HEK293 (cell line): ENCODE results near the gene SLC6A15.

Experiments
- BCL11A ChIP-seq: fragments of 450-650 bp; formaldehyde crosslinking; IDR thresholded peaks from 2 replicates; pipeline ENCODE4 v1.5.1; 2016; ENCODE audit warnings: low read depth, missing biosample characterization, missing genetic modification characterization
- CTCF ChIP-seq: fragments of 450-650 bp; formaldehyde crosslinking; IDR thresholded peaks from 2 replicates; pipeline ENCODE4 v1.5.1; 2016; ENCODE audit warnings: missing biosample characterization, missing genetic modification characterization
- PATZ1 ChIP-seq: fragments of 450-650 bp; formaldehyde crosslinking; IDR thresholded peaks from 2 replicates; pipeline ENCODE4 v1.5.1; 2016; ENCODE audit warnings: missing biosample characterization, missing genetic modification characterization
- PRDM1 ChIP-seq: fragments of 450-650 bp; formaldehyde crosslinking; IDR thresholded peaks from 2 replicates; pipeline ENCODE4; 2016; ENCODE audit warnings: missing biosample characterization, missing genetic modification characterization
- REST ChIP-seq: fragments of 450-650 bp; formaldehyde crosslinking; IDR thresholded peaks from 2 replicates; pipeline ENCODE4 v1.5.1; 2016; ENCODE audit warnings: missing biosample characterization, missing genetic modification characterization
- SP7 ChIP-seq: fragments of 450-650 bp; formaldehyde crosslinking; IDR thresholded peaks from 2 replicates; pipeline ENCODE4 v1.5.1; 2016; ENCODE audit warnings: missing biosample characterization, missing genetic modification characterization
- YY2 ChIP-seq: fragments of 450-650 bp; formaldehyde crosslinking; IDR thresholded peaks from 2 replicates; pipeline ENCODE4 v1.5.1; 2016; ENCODE audit warnings: missing biosample characterization, missing genetic modification characterization
- ZFP69B ChIP-seq: fragments of 450-650 bp; formaldehyde crosslinking; IDR thresholded peaks from 2 replicates; pipeline ENCODE4 v1.5.1; 2016; ENCODE audit warnings: missing biosample characterization, missing genetic modification characterization
- ZNF2 ChIP-seq: fragments of 450-650 bp; formaldehyde crosslinking; IDR thresholded peaks from 2 replicates; pipeline ENCODE4 v1.5.1; 2016; ENCODE audit warnings: missing biosample characterization, missing genetic modification characterization
- ZNF274 ChIP-seq, 2 experiments: fragments of 200-500 bp in 1 of 2; fragments of 450-650 bp in 1 of 2; sonication (Bioruptor generic) in 1 of 2; formaldehyde crosslinking in 1 of 2; IDR thresholded peaks; 2 replicates each; pipeline versions ENCODE4 v1.5.1 to v1.6.1; 2014 to 2016; ENCODE audit warnings: borderline replicate concordance in 1 of 2, inconsistent platforms in 1 of 2, low read length in 1 of 2, missing biosample characterization in 1 of 2, missing genetic modification characterization in 1 of 2
- ZNF76 ChIP-seq: fragments of 450-650 bp; formaldehyde crosslinking; IDR thresholded peaks from 2 replicates; pipeline ENCODE4; 2016; ENCODE audit warnings: low read depth, missing biosample characterization, missing genetic modification characterization, borderline replicate concordance
- TF ChIP-seq, protein P1 (sequence below): fragments of 450-650 bp; formaldehyde crosslinking; IDR thresholded peaks from 2 replicates; pipeline ENCODE4 v1.5.1; 2016; ENCODE audit warnings: missing biosample characterization, missing genetic modification characterization
- TF ChIP-seq, protein P2 (sequence below): fragments of 450-650 bp; formaldehyde crosslinking; IDR thresholded peaks from 2 replicates; pipeline ENCODE4 v1.5.1; 2016; ENCODE audit warnings: missing biosample characterization, missing genetic modification characterization, low read depth

DNA sequence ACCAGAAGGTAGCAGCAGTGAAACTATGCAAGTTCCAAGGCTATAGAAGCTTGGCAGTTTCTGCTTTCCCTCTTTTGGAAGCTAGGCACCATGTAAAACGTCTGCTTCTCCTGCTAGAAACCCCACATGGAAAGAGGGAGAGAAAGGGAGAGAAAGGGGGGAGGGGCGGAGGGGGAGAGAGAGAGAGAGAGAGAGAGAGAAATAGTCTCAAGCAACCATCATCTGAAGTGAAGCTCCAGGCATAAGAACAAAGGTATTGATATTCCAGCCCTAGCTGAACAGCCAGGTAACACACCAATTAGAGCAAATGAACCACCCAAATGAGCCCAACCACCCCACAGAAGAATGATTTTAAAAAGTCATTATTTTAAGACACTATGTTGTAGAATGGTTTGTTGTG lies 8.5 kb downstream of the SLC6A15 start:
- TF ChIP-seq, protein P1, sequence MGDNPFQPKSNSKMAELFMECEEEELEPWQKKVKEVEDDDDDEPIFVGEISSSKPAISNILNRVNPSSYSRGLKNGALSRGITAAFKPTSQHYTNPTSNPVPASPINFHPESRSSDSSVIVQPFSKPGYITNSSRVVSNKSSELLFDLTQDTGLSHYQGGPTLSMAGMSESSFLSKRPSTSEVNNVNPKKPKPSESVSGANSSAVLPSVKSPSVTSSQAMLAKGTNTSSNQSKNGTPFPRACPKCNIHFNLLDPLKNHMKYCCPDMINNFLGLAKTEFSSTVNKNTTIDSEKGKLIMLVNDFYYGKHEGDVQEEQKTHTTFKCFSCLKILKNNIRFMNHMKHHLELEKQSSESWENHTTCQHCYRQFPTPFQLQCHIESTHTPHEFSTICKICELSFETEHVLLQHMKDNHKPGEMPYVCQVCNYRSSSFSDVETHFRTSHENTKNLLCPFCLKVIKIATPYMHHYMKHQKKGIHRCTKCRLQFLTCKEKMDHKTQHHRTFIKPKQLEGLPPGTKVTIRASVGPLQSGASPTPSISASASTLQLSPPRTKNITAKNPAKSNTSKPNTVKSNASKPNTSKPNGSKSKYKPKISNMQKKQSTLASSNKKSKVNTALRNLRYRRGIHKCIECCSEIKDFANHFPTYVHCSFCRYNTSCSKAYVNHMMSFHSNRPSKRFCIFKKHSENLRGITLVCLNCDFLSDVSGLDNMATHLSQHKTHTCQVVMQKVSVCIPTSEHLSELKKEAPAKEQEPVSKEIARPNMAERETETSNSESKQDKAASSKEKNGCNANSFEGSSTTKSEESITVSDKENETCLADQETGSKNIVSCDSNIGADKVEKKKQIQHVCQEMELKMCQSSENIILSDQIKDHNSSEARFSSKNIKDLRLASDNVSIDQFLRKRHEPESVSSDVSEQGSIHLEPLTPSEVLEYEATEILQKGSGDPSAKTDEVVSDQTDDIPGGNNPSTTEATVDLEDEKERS (tag by site-specific recombination), result no peak
- TF ChIP-seq CTCF, result no peak
- no peak for TF ChIP-seq ZNF76
- TF ChIP-seq YY2 (tag by site-specific recombination), result no peak
- no peak for TF ChIP-seq REST (tag by site-specific recombination)
- TF ChIP-seq ZNF2 (tag by site-specific recombination), result no peak
- no peak for TF ChIP-seq BCL11A (tag by site-specific recombination)
- TF ChIP-seq ZNF274 (IDR thresholded peaks at IDR 0.05; ENCODE audit: low read length), result no peak
- TF ChIP-seq ZNF274 (tag by site-specific recombination; IDR thresholded peaks at IDR 0.05; ENCODE audit: borderline replicate concordance), result no peak
- TF ChIP-seq PRDM1 (tag by site-specific recombination), result no peak
- no peak for TF ChIP-seq SP7 (tag by site-specific recombination)
- TF ChIP-seq PATZ1 (tag by site-specific recombination), result no peak
- no peak for TF ChIP-seq ZFP69B (tag by site-specific recombination)
- TF ChIP-seq, protein P2, sequence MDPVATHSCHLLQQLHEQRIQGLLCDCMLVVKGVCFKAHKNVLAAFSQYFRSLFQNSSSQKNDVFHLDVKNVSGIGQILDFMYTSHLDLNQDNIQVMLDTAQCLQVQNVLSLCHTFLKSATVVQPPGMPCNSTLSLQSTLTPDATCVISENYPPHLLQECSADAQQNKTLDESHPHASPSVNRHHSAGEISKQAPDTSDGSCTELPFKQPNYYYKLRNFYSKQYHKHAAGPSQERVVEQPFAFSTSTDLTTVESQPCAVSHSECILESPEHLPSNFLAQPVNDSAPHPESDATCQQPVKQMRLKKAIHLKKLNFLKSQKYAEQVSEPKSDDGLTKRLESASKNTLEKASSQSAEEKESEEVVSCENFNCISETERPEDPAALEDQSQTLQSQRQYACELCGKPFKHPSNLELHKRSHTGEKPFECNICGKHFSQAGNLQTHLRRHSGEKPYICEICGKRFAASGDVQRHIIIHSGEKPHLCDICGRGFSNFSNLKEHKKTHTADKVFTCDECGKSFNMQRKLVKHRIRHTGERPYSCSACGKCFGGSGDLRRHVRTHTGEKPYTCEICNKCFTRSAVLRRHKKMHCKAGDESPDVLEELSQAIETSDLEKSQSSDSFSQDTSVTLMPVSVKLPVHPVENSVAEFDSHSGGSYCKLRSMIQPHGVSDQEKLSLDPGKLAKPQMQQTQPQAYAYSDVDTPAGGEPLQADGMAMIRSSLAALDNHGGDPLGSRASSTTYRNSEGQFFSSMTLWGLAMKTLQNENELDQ, result no peak
